NT2/D1 (cell line): ENCODE measurements around the gene LARGE1.

Experiments
- YY1 ChIP-seq: IDR thresholded peaks from 2 replicates; pipeline ENCODE4 v1.6.1; 2011; ENCODE audit not compliant: insufficient read length, insufficient read depth
- ZNF274 ChIP-seq: IDR thresholded peaks from 2 replicates; pipeline ENCODE4 v1.6.1; 2011; ENCODE audit warnings: mild to moderate bottlenecking, low read depth, low read length

DNA sequence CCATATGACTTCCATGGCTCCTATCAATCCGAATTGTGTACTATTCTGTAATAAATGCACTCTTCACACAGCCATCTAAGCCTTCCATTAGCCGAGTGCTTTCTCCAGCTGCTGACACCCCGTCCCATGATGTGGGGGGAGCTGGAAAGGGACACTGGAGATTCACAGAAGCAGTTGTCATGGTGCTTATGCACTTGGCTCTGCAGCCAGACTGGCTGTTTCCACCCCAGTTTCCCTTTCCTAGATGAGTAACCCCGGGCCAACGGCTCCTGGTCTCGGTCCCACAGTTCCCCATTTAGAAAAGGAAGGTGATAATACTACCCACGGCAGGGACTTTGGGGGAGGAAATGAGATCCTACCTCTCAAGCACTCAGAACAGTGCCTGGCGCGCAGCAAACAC lies 617.2 kb downstream of the LARGE1 start:
- TF ChIP-seq YY1 (no peak), ZNF274 (no peak)
